Mammary epithelial cell (primary cell): ENCODE measurements around the gene EIF4E3.

ENCODE experiments used
- EZH2 ChIP-seq: IDR thresholded peaks from 2 replicates; pipeline ENCODE4 v1.6.1; 2012; ENCODE audit warnings: low read length, inconsistent platforms, borderline replicate concordance
- TF ChIP-seq, protein P1 (sequence below), 2 donors: IDR thresholded peaks in 1 of 2; conservative IDR thresholded peaks in 1 of 2; 2 replicates each; pipeline ENCODE4 v1.5.1; 2011 to 2012; ENCODE audit warnings: inconsistent platforms in 2 of 2, low read length in 2 of 2, mild to moderate bottlenecking in 2 of 2, control low read depth in 1 of 2, low read depth in 1 of 2; ENCODE audit not compliant: insufficient read depth in 1 of 2; ENCODE audit errors: extremely low read depth in 1 of 2

DNA sequence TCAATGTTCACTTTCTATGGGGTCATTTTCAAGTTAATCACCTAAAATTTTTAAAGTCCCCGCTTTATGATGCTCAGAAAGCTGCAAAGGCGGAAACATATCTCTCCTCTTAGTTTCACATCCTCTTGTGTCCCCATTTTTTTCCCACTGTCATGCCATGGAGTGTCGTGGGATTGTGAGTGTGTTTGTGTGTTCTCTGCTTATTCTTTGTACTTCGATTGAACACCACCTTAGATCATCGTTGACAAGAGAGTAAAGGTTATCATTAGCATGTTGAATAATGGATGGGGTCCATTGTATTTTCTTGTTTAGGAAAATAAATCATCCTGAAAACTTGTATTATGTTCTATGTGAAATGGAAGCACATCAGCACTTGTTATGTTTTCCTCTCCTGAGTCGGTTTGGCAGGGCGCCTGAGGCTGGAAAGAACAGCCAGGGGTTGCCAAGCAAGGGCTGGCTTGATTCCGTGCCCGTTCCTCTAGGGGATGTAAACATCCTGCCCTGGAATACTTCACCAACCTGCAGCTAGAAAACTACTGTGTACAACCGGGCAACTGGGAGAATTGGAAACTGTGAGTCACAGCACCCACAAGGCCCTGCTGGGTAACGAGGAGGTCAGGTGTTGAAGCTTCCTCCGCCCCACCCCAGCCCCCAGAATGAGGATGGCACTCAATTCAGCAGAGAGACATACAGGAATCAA lies 67.2 kb downstream of the EIF4E3 start:
- TF ChIP-seq, protein P1, sequence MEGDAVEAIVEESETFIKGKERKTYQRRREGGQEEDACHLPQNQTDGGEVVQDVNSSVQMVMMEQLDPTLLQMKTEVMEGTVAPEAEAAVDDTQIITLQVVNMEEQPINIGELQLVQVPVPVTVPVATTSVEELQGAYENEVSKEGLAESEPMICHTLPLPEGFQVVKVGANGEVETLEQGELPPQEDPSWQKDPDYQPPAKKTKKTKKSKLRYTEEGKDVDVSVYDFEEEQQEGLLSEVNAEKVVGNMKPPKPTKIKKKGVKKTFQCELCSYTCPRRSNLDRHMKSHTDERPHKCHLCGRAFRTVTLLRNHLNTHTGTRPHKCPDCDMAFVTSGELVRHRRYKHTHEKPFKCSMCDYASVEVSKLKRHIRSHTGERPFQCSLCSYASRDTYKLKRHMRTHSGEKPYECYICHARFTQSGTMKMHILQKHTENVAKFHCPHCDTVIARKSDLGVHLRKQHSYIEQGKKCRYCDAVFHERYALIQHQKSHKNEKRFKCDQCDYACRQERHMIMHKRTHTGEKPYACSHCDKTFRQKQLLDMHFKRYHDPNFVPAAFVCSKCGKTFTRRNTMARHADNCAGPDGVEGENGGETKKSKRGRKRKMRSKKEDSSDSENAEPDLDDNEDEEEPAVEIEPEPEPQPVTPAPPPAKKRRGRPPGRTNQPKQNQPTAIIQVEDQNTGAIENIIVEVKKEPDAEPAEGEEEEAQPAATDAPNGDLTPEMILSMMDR (conservative IDR thresholded peaks at IDR 0.05 in 1 of 2, IDR thresholded peaks at IDR 0.05 in 1 of 2; ENCODE audit: extremely low read depth in 1 of 2, insufficient read depth in 1 of 2, low read depth in 1 of 2, low read length in 2 of 2): peak in 1 of 2 donors; percentile 11
- TF ChIP-seq EZH2: no peak
